ENCODE measurements around the gene MEIS2.

MEIS2 gene

GRCh38 chr15:36940636-36941260 lies 159.6 kb downstream of the MEIS2 start:
- Histone ChIP-seq H3K36me3 (ENCODE audit: control insufficient read depth in 2 of 2, insufficient read depth in 2 of 2, low read length in 2 of 2) (no peaks in the 10 kb centered on the region), H3K4me1 (ENCODE audit: control insufficient read depth in 2 of 2, insufficient read depth in 2 of 2, low read length in 2 of 2) (no peaks in the 10 kb centered on the region), H3K27me3 (ENCODE audit: control insufficient read depth in 2 of 2, insufficient read depth in 2 of 2, low read length in 2 of 2) (no peaks in the 10 kb centered on the region), H3K9me3 (ENCODE audit: control insufficient read depth in 2 of 2, low read length in 2 of 2) (no peaks in the 10 kb centered on the region), H3K4me3 (ENCODE audit: low read length in 2 of 2) (no peak overlapping the region), H3K27ac (ENCODE audit: low read depth in 2 of 2, low read length in 2 of 2) (no peak overlapping the region), H3K9ac (ENCODE audit: low read depth in 1 of 2, low read length in 2 of 2) (no peak overlapping the region)

DNA sequence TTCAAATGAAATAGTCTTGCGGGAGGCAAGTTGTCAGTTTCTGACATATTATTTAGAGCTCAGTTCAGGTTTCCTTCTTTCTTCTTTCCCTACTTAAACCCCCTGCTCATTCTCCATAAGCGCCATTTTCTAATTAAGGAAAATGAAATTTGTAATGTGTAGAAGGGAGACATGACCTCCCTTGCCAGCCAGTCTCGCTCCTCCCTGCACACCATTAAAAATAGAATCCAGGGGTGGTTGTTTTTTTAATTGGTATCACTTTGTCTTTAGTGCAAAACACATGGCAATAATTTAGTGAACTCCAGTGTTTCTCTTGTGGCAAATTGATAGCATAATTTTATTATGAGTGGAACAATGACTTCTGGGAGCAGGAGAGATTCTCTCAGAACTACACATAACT lies 160.1 kb downstream of the MEIS2 start:
- Histone ChIP-seq H3K9ac (ENCODE audit: low read depth in 1 of 2, low read length in 2 of 2) (no peak overlapping the region), H3K36me3 (ENCODE audit: control insufficient read depth in 2 of 2, insufficient read depth in 2 of 2, low read length in 2 of 2) (no peaks in the 10 kb centered on the region), H3K27ac (ENCODE audit: low read depth in 2 of 2, low read length in 2 of 2) (no peak overlapping the region), H3K4me1 (ENCODE audit: control insufficient read depth in 2 of 2, insufficient read depth in 2 of 2, low read length in 2 of 2) (no peaks in the 10 kb centered on the region), H3K9me3 (ENCODE audit: control insufficient read depth in 2 of 2, low read length in 2 of 2) (no peaks in the 10 kb centered on the region), H3K27me3 (ENCODE audit: control insufficient read depth in 2 of 2, insufficient read depth in 2 of 2, low read length in 2 of 2) (no peaks in the 10 kb centered on the region), H3K4me3 (ENCODE audit: low read length in 2 of 2) (no peak overlapping the region)

GRCh38 chr15:36938764-36939163 lies 161.6 kb downstream of the MEIS2 start:
- Histone ChIP-seq H3K4me1 (ENCODE audit: control insufficient read depth in 2 of 2, insufficient read depth in 2 of 2, low read length in 2 of 2) (no peaks in the 10 kb centered on the region), H3K4me3 (ENCODE audit: low read length in 2 of 2) (no peak overlapping the region), H3K9ac (ENCODE audit: low read depth in 1 of 2, low read length in 2 of 2) (no peak overlapping the region), H3K27me3 (ENCODE audit: control insufficient read depth in 2 of 2, insufficient read depth in 2 of 2, low read length in 2 of 2) (no peaks in the 10 kb centered on the region), H3K9me3 (ENCODE audit: control insufficient read depth in 2 of 2, low read length in 2 of 2) (no peaks in the 10 kb centered on the region), H3K36me3 (ENCODE audit: control insufficient read depth in 2 of 2, insufficient read depth in 2 of 2, low read length in 2 of 2) (no peaks in the 10 kb centered on the region), H3K27ac (ENCODE audit: low read depth in 2 of 2, low read length in 2 of 2) (no peak overlapping the region)

DNA sequence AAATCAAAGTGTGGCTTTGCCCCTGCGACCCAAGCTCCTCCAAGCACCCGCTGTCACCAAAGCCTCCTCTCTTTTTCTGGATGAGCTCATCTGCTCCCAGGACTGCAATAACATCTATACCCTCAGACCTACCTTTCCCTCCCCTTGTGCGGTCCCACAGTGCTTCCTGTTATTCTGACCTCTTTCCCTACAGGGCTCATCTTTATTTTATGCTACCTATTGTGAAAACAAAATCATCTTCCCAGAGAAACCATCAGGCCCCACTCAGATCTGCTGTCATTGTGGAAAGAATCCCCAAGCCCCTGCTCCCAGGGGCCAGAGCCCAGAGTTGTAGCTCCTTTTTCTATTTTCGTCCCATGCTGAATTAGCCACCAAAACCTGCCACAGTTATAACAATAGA lies 162.2 kb downstream of the MEIS2 start:
- Histone ChIP-seq H3K4me3 (ENCODE audit: low read length in 2 of 2) (no peak overlapping the region), H3K27ac (ENCODE audit: low read depth in 2 of 2, low read length in 2 of 2) (no peak overlapping the region), H3K27me3 (ENCODE audit: control insufficient read depth in 2 of 2, insufficient read depth in 2 of 2, low read length in 2 of 2) (no peaks in the 10 kb centered on the region), H3K9me3 (ENCODE audit: control insufficient read depth in 2 of 2, low read length in 2 of 2) (no peaks in the 10 kb centered on the region), H3K9ac (ENCODE audit: low read depth in 1 of 2, low read length in 2 of 2) (no peak overlapping the region), H3K4me1 (ENCODE audit: control insufficient read depth in 2 of 2, insufficient read depth in 2 of 2, low read length in 2 of 2) (no peaks in the 10 kb centered on the region), H3K36me3 (ENCODE audit: control insufficient read depth in 2 of 2, insufficient read depth in 2 of 2, low read length in 2 of 2) (no peaks in the 10 kb centered on the region)

- Histone ChIP-seq H3K4me3 (ENCODE audit: low read length in 2 of 2) (no peak overlapping the region), H3K9ac (ENCODE audit: low read depth in 1 of 2, low read length in 2 of 2) (no peak overlapping the region), H3K9me3 (ENCODE audit: control insufficient read depth in 2 of 2, low read length in 2 of 2) (no peaks in the 10 kb centered on the region), H3K36me3 (ENCODE audit: control insufficient read depth in 2 of 2, insufficient read depth in 2 of 2, low read length in 2 of 2) (no peaks in the 10 kb centered on the region), H3K27me3 (ENCODE audit: control insufficient read depth in 2 of 2, insufficient read depth in 2 of 2, low read length in 2 of 2) (no peaks in the 10 kb centered on the region), H3K27ac (ENCODE audit: low read depth in 2 of 2, low read length in 2 of 2) (no peak overlapping the region), H3K4me1 (ENCODE audit: control insufficient read depth in 2 of 2, insufficient read depth in 2 of 2, low read length in 2 of 2) (no peaks in the 10 kb centered on the region)
These were observed 163.7 kb downstream of the MEIS2 start for GRCh38 chr15:36936613-36937012.

DNA sequence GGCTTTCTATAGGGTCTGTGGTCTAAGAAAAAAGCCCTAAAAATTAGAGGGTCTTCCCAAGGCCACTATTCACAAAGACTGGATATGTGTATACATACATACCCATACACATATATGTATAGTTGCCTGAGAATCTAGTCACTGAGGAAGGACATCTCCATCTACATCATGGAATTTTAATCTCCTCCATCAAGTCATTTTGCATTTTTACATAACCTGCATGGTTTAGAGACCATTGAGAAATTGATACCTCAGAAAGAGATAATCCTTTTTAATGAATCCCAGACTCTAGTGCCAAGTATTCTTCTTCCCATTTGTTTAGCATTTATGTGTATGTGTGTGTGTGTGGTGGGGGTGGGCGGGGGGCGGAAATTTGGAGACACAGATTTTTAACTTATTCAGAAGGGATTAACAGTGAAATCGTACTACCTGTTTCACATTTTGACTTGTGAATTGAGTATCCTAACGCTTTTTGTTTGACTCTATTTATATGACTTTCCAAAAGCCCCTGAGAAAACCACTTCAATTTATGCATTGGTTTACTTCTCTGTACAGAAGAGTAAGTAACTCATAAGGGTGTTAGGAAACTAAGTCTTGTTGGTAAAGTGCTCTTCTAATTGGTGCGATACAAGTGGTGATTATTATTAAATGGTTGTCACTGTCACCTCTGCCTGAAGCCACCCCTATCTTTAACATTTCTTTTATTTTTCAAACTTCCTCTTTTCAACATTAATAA lies 166.9 kb downstream of the MEIS2 start:
- no peak overlapping the region for H3K9ac ChIP-seq (ENCODE audit: low read depth in 1 of 2, low read length in 2 of 2)
- no peaks in the 10 kb centered on the region for H3K36me3 ChIP-seq (ENCODE audit: control insufficient read depth in 2 of 2, insufficient read depth in 2 of 2, low read length in 2 of 2)
- H3K27ac ChIP-seq (ENCODE audit: low read depth in 2 of 2, low read length in 2 of 2): no peak overlapping the region
- no peaks in the 10 kb centered on the region for H3K27me3 ChIP-seq (ENCODE audit: control insufficient read depth in 2 of 2, insufficient read depth in 2 of 2, low read length in 2 of 2)
- H3K4me3 ChIP-seq (ENCODE audit: low read length in 2 of 2): no peak overlapping the region
- no peaks in the 10 kb centered on the region for H3K4me1 ChIP-seq (ENCODE audit: control insufficient read depth in 2 of 2, insufficient read depth in 2 of 2, low read length in 2 of 2)
- no peaks in the 10 kb centered on the region for H3K9me3 ChIP-seq (ENCODE audit: control insufficient read depth in 2 of 2, low read length in 2 of 2)

DNA sequence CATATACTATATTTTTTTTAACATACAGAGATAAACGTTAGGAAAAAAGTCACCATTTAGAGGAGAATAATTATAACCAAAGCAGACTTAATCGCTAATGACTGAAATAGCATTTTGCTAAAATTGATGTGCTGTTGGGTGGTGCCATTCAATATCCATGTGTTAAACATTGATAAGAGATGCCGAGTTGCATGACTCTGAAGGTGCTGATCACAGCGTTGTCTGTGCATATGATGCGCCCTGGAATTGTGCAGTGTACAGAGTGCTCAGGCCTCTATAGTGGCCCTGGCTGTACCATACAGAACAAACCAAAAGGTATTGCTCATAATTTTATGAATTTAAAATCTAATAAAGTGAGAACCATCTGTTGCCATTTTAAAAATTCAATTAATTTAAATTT lies 168.3 kb downstream of the MEIS2 start:
- no peaks in the 10 kb centered on the region for H3K27me3 ChIP-seq (ENCODE audit: control insufficient read depth in 2 of 2, insufficient read depth in 2 of 2, low read length in 2 of 2)
- no peaks in the 10 kb centered on the region for H3K4me1 ChIP-seq (ENCODE audit: control insufficient read depth in 2 of 2, insufficient read depth in 2 of 2, low read length in 2 of 2)
- H3K9ac ChIP-seq (ENCODE audit: low read depth in 1 of 2, low read length in 2 of 2): no peak overlapping the region
- no peaks in the 10 kb centered on the region for H3K36me3 ChIP-seq (ENCODE audit: control insufficient read depth in 2 of 2, insufficient read depth in 2 of 2, low read length in 2 of 2)
- no peak overlapping the region for H3K4me3 ChIP-seq (ENCODE audit: low read length in 2 of 2)
- H3K27ac ChIP-seq (ENCODE audit: low read depth in 2 of 2, low read length in 2 of 2): no peak overlapping the region
- H3K9me3 ChIP-seq (ENCODE audit: control insufficient read depth in 2 of 2, low read length in 2 of 2): no peaks in the 10 kb centered on the region

DNA sequence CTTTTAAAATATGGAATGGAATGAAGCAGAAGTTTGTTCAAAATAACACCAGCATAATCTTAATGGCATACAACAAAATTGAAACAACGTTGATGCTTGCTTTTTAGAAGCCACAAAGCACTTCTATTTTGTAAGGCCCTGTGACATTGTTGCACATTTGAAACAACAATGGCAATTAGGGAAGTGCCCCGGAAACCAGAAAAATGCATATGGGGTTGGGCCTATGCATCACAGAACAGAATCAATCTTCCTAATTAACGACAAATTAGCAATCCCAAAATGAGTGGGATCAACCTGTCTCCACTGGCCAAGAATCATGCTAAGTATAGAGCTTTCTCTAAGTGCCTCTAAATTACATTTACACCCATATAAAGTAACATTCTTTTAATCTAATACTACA lies 168.9 kb downstream of the MEIS2 start:
- Histone ChIP-seq H3K27me3 (ENCODE audit: control insufficient read depth in 2 of 2, insufficient read depth in 2 of 2, low read length in 2 of 2) (no peaks in the 10 kb centered on the region), H3K36me3 (ENCODE audit: control insufficient read depth in 2 of 2, insufficient read depth in 2 of 2, low read length in 2 of 2) (no peaks in the 10 kb centered on the region), H3K4me1 (ENCODE audit: control insufficient read depth in 2 of 2, insufficient read depth in 2 of 2, low read length in 2 of 2) (no peaks in the 10 kb centered on the region), H3K4me3 (ENCODE audit: low read length in 2 of 2) (no peak overlapping the region), H3K27ac (ENCODE audit: low read depth in 2 of 2, low read length in 2 of 2) (no peak overlapping the region), H3K9me3 (ENCODE audit: control insufficient read depth in 2 of 2, low read length in 2 of 2) (no peaks in the 10 kb centered on the region), H3K9ac (ENCODE audit: low read depth in 1 of 2, low read length in 2 of 2) (no peak overlapping the region)

GRCh38 chr15:36926427-36926825 lies 173.9 kb downstream of the MEIS2 start:
- Histone ChIP-seq H3K36me3 (ENCODE audit: control insufficient read depth in 2 of 2, insufficient read depth in 2 of 2, low read length in 2 of 2) (no peaks in the 10 kb centered on the region), H3K4me3 (ENCODE audit: low read length in 2 of 2) (no peak overlapping the region), H3K27ac (ENCODE audit: low read depth in 2 of 2, low read length in 2 of 2) (no peak overlapping the region), H3K4me1 (ENCODE audit: control insufficient read depth in 2 of 2, insufficient read depth in 2 of 2, low read length in 2 of 2) (no peaks in the 10 kb centered on the region), H3K9ac (ENCODE audit: low read depth in 1 of 2, low read length in 2 of 2) (no peak overlapping the region), H3K27me3 (ENCODE audit: control insufficient read depth in 2 of 2, insufficient read depth in 2 of 2, low read length in 2 of 2) (peaks cover 0 to 2% of the 10 kb centered on the region in 2 donors), H3K9me3 (ENCODE audit: control insufficient read depth in 2 of 2, low read length in 2 of 2) (no peaks in the 10 kb centered on the region)

- no peaks in the 10 kb centered on the region for H3K9me3 ChIP-seq (ENCODE audit: control insufficient read depth in 2 of 2, low read length in 2 of 2)
- no peak overlapping the region for H3K27ac ChIP-seq (ENCODE audit: low read depth in 2 of 2, low read length in 2 of 2)
- no peak overlapping the region for H3K4me3 ChIP-seq (ENCODE audit: low read length in 2 of 2)
- no peaks in the 10 kb centered on the region for H3K36me3 ChIP-seq (ENCODE audit: control insufficient read depth in 2 of 2, insufficient read depth in 2 of 2, low read length in 2 of 2)
- peaks cover 0 to 2% of the 10 kb centered on the region in 2 donors for H3K27me3 ChIP-seq (ENCODE audit: control insufficient read depth in 2 of 2, insufficient read depth in 2 of 2, low read length in 2 of 2)
- H3K4me1 ChIP-seq (ENCODE audit: control insufficient read depth in 2 of 2, insufficient read depth in 2 of 2, low read length in 2 of 2): no peaks in the 10 kb centered on the region
- H3K9ac ChIP-seq (ENCODE audit: low read depth in 1 of 2, low read length in 2 of 2): no peak overlapping the region
These were observed 174.5 kb downstream of the MEIS2 start for GRCh38 chr15:36925653-36926426.
